HEK293 (cell line): ENCODE results near the gene CCDC61.

ENCODE experiments used
- BCL11B ChIP-seq: fragments of 450-650 bp; formaldehyde crosslinking; IDR thresholded peaks from 2 replicates; pipeline ENCODE4 v1.5.1; 2016; ENCODE audit warnings: low read depth, missing biosample characterization, missing genetic modification characterization
- BCL6B ChIP-seq: fragments of 450-650 bp; formaldehyde crosslinking; IDR thresholded peaks from 2 replicates; pipeline ENCODE4 v1.5.1; 2017; ENCODE audit warnings: missing biosample characterization, missing genetic modification characterization
- GLIS1 ChIP-seq: fragments of 450-650 bp; formaldehyde crosslinking; IDR thresholded peaks from 2 replicates; pipeline ENCODE4 v1.5.1; 2016; ENCODE audit warnings: missing biosample characterization, missing genetic modification characterization
- HOXA7 ChIP-seq: sonication (generic); formaldehyde crosslinking; IDR thresholded peaks from 2 replicates; pipeline ENCODE4 v1.8.1; 2022; ENCODE audit warnings: missing genetic modification reagents, borderline replicate concordance
- HOXC10 ChIP-seq: sonication (generic); formaldehyde crosslinking; IDR thresholded peaks from 2 replicates; pipeline ENCODE4 v1.8.1; 2023; ENCODE audit warnings: mild to moderate bottlenecking, missing genetic modification reagents
- KLF7 ChIP-seq: fragments of 450-650 bp; formaldehyde crosslinking; IDR thresholded peaks from 2 replicates; pipeline ENCODE4 v1.5.1; 2016; ENCODE audit warnings: missing biosample characterization, missing genetic modification characterization, borderline replicate concordance
- KLF8 ChIP-seq: fragments of 450-650 bp; formaldehyde crosslinking; IDR thresholded peaks from 2 replicates; pipeline ENCODE4 v1.5.1; 2016; ENCODE audit warnings: missing biosample characterization, missing genetic modification characterization
- OVOL3 ChIP-seq: fragments of 450-650 bp; formaldehyde crosslinking; IDR thresholded peaks from 2 replicates; pipeline ENCODE4 v1.5.1; 2016; ENCODE audit warnings: missing biosample characterization, missing genetic modification characterization
- PRDM6 ChIP-seq: fragments of 450-650 bp; formaldehyde crosslinking; IDR thresholded peaks from 2 replicates; pipeline ENCODE4 v1.5.1; 2017; ENCODE audit warnings: missing biosample characterization, missing genetic modification characterization
- ZBTB44 ChIP-seq: fragments of 450-650 bp; IDR thresholded peaks from 2 replicates; pipeline ENCODE4 v1.5.1; 2018; ENCODE audit warnings: missing biosample characterization, mild to moderate bottlenecking, missing genetic modification characterization
- ZBTB6 ChIP-seq: fragments of 450-650 bp; formaldehyde crosslinking; IDR thresholded peaks from 2 replicates; pipeline ENCODE4 v1.5.1; 2017; ENCODE audit warnings: missing biosample characterization, missing genetic modification characterization
- ZBTB8A ChIP-seq: fragments of 450-650 bp; formaldehyde crosslinking; IDR thresholded peaks from 2 replicates; pipeline ENCODE4 v1.5.1; 2016; ENCODE audit warnings: missing biosample characterization, missing genetic modification characterization
- ZFHX2 ChIP-seq: fragments of 450-650 bp; formaldehyde crosslinking; conservative IDR thresholded peaks from 2 replicates; pipeline ENCODE4 v1.5.1; 2016; ENCODE audit warnings: missing biosample characterization, missing genetic modification characterization
- ZFP3 ChIP-seq: fragments of 450-650 bp; formaldehyde crosslinking; IDR thresholded peaks from 2 replicates; pipeline ENCODE4 v1.5.1; 2016; ENCODE audit warnings: low read depth, missing biosample characterization, missing genetic modification characterization
- ZFP37 ChIP-seq: fragments of 450-650 bp; formaldehyde crosslinking; IDR thresholded peaks from 2 replicates; pipeline ENCODE4 v1.5.1; 2016; ENCODE audit warnings: missing biosample characterization, missing genetic modification characterization
- ZFP69B ChIP-seq: fragments of 450-650 bp; formaldehyde crosslinking; IDR thresholded peaks from 2 replicates; pipeline ENCODE4 v1.5.1; 2016; ENCODE audit warnings: missing biosample characterization, missing genetic modification characterization
- ZNF114 ChIP-seq: fragments of 450-650 bp; formaldehyde crosslinking; IDR thresholded peaks from 2 replicates; pipeline ENCODE4 v1.5.0; 2017; ENCODE audit warnings: missing biosample characterization, missing genetic modification characterization
- ZNF16 ChIP-seq: fragments of 450-650 bp; formaldehyde crosslinking; IDR thresholded peaks from 2 replicates; pipeline ENCODE4 v1.5.1; 2016; ENCODE audit warnings: low read depth, missing biosample characterization, missing genetic modification characterization
- ZNF18 ChIP-seq: fragments of 450-650 bp; formaldehyde crosslinking; IDR thresholded peaks from 2 replicates; pipeline ENCODE4 v1.5.1; 2016; ENCODE audit warnings: missing biosample characterization, missing genetic modification characterization
- ZNF248 ChIP-seq: fragments of 450-650 bp; formaldehyde crosslinking; IDR thresholded peaks from 2 replicates; pipeline ENCODE4 v1.5.1; 2017; ENCODE audit warnings: missing biosample characterization, missing genetic modification characterization
- ZNF292 ChIP-seq: fragments of 450-650 bp; formaldehyde crosslinking; IDR thresholded peaks from 2 replicates; pipeline ENCODE4 v1.5.1; 2016; ENCODE audit warnings: low read depth, missing biosample characterization, missing genetic modification characterization, borderline replicate concordance
- ZNF423 ChIP-seq: fragments of 450-650 bp; formaldehyde crosslinking; IDR thresholded peaks from 2 replicates; pipeline ENCODE4 v1.5.1; 2016; ENCODE audit warnings: missing biosample characterization, missing genetic modification characterization
- ZNF473 ChIP-seq: fragments of 450-650 bp; formaldehyde crosslinking; IDR thresholded peaks from 2 replicates; pipeline ENCODE4 v1.5.1; 2017; ENCODE audit warnings: missing biosample characterization, missing genetic modification characterization
- ZNF48 ChIP-seq: fragments of 450-650 bp; formaldehyde crosslinking; IDR thresholded peaks from 2 replicates; pipeline ENCODE4 v1.5.1; 2016; ENCODE audit warnings: missing biosample characterization, missing genetic modification characterization
- ZNF518A ChIP-seq: fragments of 450-650 bp; formaldehyde crosslinking; conservative IDR thresholded peaks from 2 replicates; pipeline ENCODE4 v1.5.1; 2016; ENCODE audit warnings: low read depth, missing biosample characterization, missing genetic modification characterization
- ZNF549 ChIP-seq: fragments of 450-650 bp; IDR thresholded peaks from 2 replicates; pipeline ENCODE4 v1.5.1; 2018; ENCODE audit warnings: missing biosample characterization, missing genetic modification characterization, mild to moderate bottlenecking, inconsistent platforms, moderate library complexity
- ZNF585B ChIP-seq: fragments of 450-650 bp; formaldehyde crosslinking; IDR thresholded peaks from 2 replicates; pipeline ENCODE4 v1.5.1; 2016; ENCODE audit warnings: missing biosample characterization, missing genetic modification characterization
- ZNF660 ChIP-seq: fragments of 450-650 bp; IDR thresholded peaks from 2 replicates; pipeline ENCODE4 v1.5.1; 2018; ENCODE audit warnings: missing biosample characterization, mild to moderate bottlenecking, missing genetic modification characterization
- ZSCAN16 ChIP-seq: fragments of 450-650 bp; formaldehyde crosslinking; IDR thresholded peaks from 2 replicates; pipeline ENCODE4 v1.5.1; 2016; ENCODE audit warnings: missing biosample characterization, missing genetic modification characterization

The CCDC61 gene

GRCh38 chr19:45958320-45958719, 36.9 kb upstream of the CCDC61 start (continued):
- TF ChIP-seq ZBTB44 (tag by site-specific recombination), result no peak
- TF ChIP-seq GLIS1 (tag by site-specific recombination), result no peak
- TF ChIP-seq HOXA7 (CRISPR knock-in tag), result no peak
- TF ChIP-seq ZFP69B (tag by site-specific recombination), result no peak
- no peak for TF ChIP-seq ZBTB8A (tag by site-specific recombination)
- TF ChIP-seq ZNF585B (tag by site-specific recombination), result no peak
- TF ChIP-seq PRDM6, result no peak
- TF ChIP-seq HOXC10, result no peak
- TF ChIP-seq ZNF248 (tag by site-specific recombination), result 0 out of 2 replicates have a peak, but pooled peaks have one; percentile 87
- TF ChIP-seq ZNF423 (tag by site-specific recombination), result no peak
- TF ChIP-seq ZNF114 (tag by site-specific recombination), result no peak
- TF ChIP-seq ZFP3 (tag by site-specific recombination), result no peak
- no peak for TF ChIP-seq ZNF549 (tag by site-specific recombination)
- no peak for TF ChIP-seq ZNF48 (tag by site-specific recombination)
- TF ChIP-seq ZFHX2 (tag by site-specific recombination), result peak; percentile 73
- TF ChIP-seq OVOL3, result no peak
- TF ChIP-seq KLF8 (tag by site-specific recombination), result no peak
- no peak for TF ChIP-seq ZNF16 (tag by site-specific recombination)
- TF ChIP-seq ZNF660, result no peak
- TF ChIP-seq KLF7 (tag by site-specific recombination), result no peak
- no peak for TF ChIP-seq ZNF518A
- peak; percentile 17; the same call in 1 of the 2 replicates for TF ChIP-seq BCL6B (tag by site-specific recombination)
- TF ChIP-seq ZBTB6 (tag by site-specific recombination), result no peak
- TF ChIP-seq ZNF292 (tag by site-specific recombination), result no peak
- no peak for TF ChIP-seq ZNF473
- TF ChIP-seq BCL11B (tag by site-specific recombination), result no peak
- TF ChIP-seq ZFP37, result no peak
- TF ChIP-seq ZSCAN16 (tag by site-specific recombination), result no peak
- TF ChIP-seq ZNF18 (tag by site-specific recombination), result peak; percentile 56; the same call in 1 of the 2 replicates
